Uterus (tissue), 4 donors: ENCODE data around the gene CDKN1B. TPM values are rescaled to one million over a fixed set of nuclear protein-coding genes. Genes with fewer than 3 reads are reported as not detected.
A peak's percentile ranks its signal among the peaks of the same experiment; 100 is the strongest.

Experiments
- DNase-seq, 2 donors: peaks; one replicate each; pipeline ENCODE4 v3.0.0-alpha.2; 2019 to 2020
- H3K27ac ChIP-seq, 2 donors: fragments of 200-600 bp; sonication (generic); 1 replicate in 1 of 2; 2 replicates in 1 of 2; pipeline ENCODE4 v1.5.1; 2016 to 2018
- H3K27me3 ChIP-seq, 2 donors: fragments of 200-600 bp; sonication (generic); one replicate each; pipeline ENCODE4 v1.5.1; 2018 to 2019; ENCODE audit warnings: control low read depth in 1 of 2
- H3K36me3 ChIP-seq, 2 donors: fragments of 200-600 bp; sonication (generic); one replicate each; pipeline ENCODE4 v1.5.1; 2019; ENCODE audit warnings: control low read depth in 1 of 2
- H3K4me1 ChIP-seq, 2 donors: fragments of 200-600 bp; sonication (generic); one replicate each; pipeline ENCODE4 v1.5.1; 2018 to 2019; ENCODE audit warnings: control low read depth in 1 of 2
- H3K4me3 ChIP-seq, 2 donors: fragments of 200-600 bp; sonication (generic); 1 replicate in 1 of 2; 2 replicates in 1 of 2; pipeline ENCODE4 v1.5.1; 2018 to 2019; ENCODE audit warnings: mild to moderate bottlenecking in 1 of 2
- H3K9me3 ChIP-seq, 2 donors: fragments of 200-600 bp; sonication (generic); one replicate each; pipeline ENCODE4 v1.5.1; 2019; ENCODE audit warnings: control low read depth in 1 of 2
- POLR2A ChIP-seq, 2 donors: fragments of 450-650 bp; IDR thresholded peaks; one replicate each; pipeline ENCODE4 v1.6.1; 2016; ENCODE audit warnings: antibody characterized with exemption in 2 of 2, mild to moderate bottlenecking in 1 of 2, moderate library complexity in 1 of 2
- intact Hi-C: fragments of 100-400 bp; cut with DNase I; formaldehyde crosslinking; loops from one replicate; pipeline ENCODE4 v1.15.1; 2023; ENCODE audit warnings: low total_unique reads
- total RNA-seq, 4 donors: library from RNA; depleted of rRNA in 3 of 4; stranded (reverse); fragments of >200 nt in 3 of 4; gene quantifications; one replicate each; pipeline versions ENCODE4 v1.1.0 to v1.2.4, GENCODE V29; 2014 to 2023
- TF ChIP-seq, protein P1 (sequence below), 4 experiments: fragments of 200-600 bp in 2 of 4; fragments of 450-650 bp in 2 of 4; sonication (generic) in 2 of 4; IDR thresholded peaks; one replicate each; pipeline ENCODE4 v1.5.1; 2016 to 2019; ENCODE audit warnings: antibody characterized with exemption in 4 of 4, mild to moderate bottlenecking in 2 of 4, moderate library complexity in 1 of 4
- donor health status: DM: yes; HTN: yes; CAD: no.

The CDKN1B gene
- total RNA-seq, 4 donors from 2014 or later: 40.7 to 104 (median 86.0) TPM

GRCh38 chr12:12745576-12746211 is 28.5 kb downstream of the CDKN1B start:
- Histone ChIP-seq H3K4me3 (no peak overlapping the region), H3K27me3 (no peaks in the 10 kb centered on the region), H3K36me3 (no peaks in the 10 kb centered on the region), H3K4me1 (no peaks in the 10 kb centered on the region), H3K9me3 (no peaks in the 10 kb centered on the region), H3K27ac (no peak overlapping the region)
- intact Hi-C loops: no loop called here
- DNase-seq: no peak
- no peak for TF ChIP-seq POLR2A (IDR thresholded peaks at IDR 0.05)
- TF ChIP-seq, protein P1, sequence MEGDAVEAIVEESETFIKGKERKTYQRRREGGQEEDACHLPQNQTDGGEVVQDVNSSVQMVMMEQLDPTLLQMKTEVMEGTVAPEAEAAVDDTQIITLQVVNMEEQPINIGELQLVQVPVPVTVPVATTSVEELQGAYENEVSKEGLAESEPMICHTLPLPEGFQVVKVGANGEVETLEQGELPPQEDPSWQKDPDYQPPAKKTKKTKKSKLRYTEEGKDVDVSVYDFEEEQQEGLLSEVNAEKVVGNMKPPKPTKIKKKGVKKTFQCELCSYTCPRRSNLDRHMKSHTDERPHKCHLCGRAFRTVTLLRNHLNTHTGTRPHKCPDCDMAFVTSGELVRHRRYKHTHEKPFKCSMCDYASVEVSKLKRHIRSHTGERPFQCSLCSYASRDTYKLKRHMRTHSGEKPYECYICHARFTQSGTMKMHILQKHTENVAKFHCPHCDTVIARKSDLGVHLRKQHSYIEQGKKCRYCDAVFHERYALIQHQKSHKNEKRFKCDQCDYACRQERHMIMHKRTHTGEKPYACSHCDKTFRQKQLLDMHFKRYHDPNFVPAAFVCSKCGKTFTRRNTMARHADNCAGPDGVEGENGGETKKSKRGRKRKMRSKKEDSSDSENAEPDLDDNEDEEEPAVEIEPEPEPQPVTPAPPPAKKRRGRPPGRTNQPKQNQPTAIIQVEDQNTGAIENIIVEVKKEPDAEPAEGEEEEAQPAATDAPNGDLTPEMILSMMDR (IDR thresholded peaks at IDR 0.05): no peak

DNA sequence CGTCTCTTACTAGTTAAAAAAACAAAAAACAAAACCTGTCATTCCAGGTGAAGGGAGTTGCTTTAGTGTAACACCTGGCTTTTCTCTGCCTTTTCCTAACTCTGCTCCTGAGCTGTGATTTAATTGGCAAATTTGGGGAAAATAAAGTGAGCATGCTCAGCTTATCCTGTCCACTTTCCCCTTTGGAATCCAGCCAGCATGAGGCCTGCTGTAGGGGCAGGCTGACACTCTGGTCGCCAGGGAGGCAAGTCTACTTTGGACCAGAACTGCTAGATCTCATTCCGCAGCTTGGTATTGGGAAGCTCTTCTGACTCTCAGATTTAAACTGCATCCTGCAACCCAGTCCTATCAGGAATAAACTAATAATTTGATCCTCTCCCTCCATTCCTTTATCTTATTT is 30.1 kb downstream of the CDKN1B start:
- intact Hi-C loops: no loop called here
- no peak for DNase-seq
- no peak overlapping the region for H3K27ac ChIP-seq

DNA sequence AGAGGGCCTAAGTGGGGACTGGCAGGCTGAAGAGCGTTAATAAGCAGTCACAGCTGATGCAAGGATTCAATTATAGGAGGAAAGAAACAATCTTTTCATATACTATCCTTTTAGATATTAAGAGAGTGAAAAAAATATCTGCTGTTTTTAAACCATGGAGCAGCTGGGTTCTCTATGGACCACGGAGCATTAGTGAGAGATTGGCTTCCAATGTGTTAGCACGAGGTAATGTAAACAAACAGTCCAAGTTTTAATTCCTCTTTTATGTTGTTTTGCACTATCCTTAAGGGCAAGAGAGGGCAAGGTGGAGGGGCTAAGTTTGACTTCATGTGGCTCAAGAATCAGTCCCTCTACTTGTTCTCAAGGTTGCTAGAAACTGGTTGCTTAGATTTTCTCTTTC is 30.9 kb downstream of the CDKN1B start:
- Histone ChIP-seq H3K4me3 (no peak overlapping the region), H3K4me1 (no peaks in the 10 kb centered on the region), H3K27me3 (no peaks in the 10 kb centered on the region), H3K27ac (no peak overlapping the region), H3K36me3 (no peaks in the 10 kb centered on the region), H3K9me3 (no peaks in the 10 kb centered on the region)
- no peak for DNase-seq
- no peak for TF ChIP-seq POLR2A (IDR thresholded peaks at IDR 0.05)
- TF ChIP-seq, protein P1 (IDR thresholded peaks at IDR 0.05): no peak
- intact Hi-C loops: no loop called here

More for the DNA sequence above, 30.1 kb downstream of the CDKN1B start:
- no peaks in the 10 kb centered on the region for H3K9me3 ChIP-seq
- no peaks in the 10 kb centered on the region for H3K36me3 ChIP-seq
- no peaks in the 10 kb centered on the region for H3K27me3 ChIP-seq
- H3K4me1 ChIP-seq: no peaks in the 10 kb centered on the region
- H3K4me3 ChIP-seq: no peak overlapping the region
- TF ChIP-seq, protein P1 (IDR thresholded peaks at IDR 0.05): no peak
- no peak for TF ChIP-seq POLR2A (IDR thresholded peaks at IDR 0.05)

DNA sequence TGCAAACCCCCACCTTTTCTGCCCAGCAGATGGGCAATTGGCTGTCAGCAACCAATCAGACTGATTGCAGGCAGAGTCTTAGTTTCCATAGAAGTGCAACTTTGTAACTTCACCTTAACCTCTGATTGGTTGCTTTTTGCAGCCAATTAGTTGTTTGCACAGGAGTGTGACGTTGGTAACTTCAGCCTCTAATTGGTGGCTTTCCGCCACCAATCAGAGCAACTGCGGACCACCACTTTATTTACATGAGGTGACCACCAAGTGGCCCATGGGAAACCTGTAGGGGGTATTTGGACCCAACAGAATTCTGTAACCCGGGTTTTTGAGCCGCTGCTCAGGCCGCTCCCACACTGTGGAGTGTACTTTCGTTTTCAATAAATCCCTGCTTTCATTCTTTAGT is 32.3 kb downstream of the CDKN1B start:
- Histone ChIP-seq H3K27ac (peak overlapping the region; percentile 67 to 71), H3K27me3 (no peaks in the 10 kb centered on the region), H3K36me3 (no peaks in the 10 kb centered on the region), H3K4me1 (no peaks in the 10 kb centered on the region), H3K9me3 (no peaks in the 10 kb centered on the region), H3K4me3 (peak overlapping the region; percentile 23 to 37)
- intact Hi-C loops: no loop called here
- peak in 1 of 2 donors; percentile 35 for DNase-seq
- TF ChIP-seq, protein P1 (IDR thresholded peaks at IDR 0.05): no peak
- no peak for TF ChIP-seq POLR2A (IDR thresholded peaks at IDR 0.05)

DNA sequence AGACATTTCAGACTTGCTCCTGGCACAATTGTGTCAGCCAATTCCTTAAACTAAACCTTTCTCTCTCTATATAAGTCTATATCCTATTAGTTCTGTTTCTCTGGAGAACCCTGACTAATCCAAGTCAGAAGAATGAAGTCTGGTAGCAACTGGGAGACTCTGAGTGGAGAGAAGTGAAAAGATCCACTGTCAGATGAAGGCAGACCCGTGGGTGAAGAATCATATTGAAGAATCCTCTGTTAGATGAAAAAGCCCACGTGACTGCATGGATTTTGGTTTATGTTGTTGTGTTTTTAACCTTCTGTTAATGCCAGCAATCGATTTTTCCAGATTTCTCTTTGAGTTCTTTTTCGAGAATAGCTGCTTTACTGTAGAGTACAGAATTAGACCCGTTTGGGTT is 38.8 kb downstream of the CDKN1B start:
- no peak for TF ChIP-seq POLR2A (IDR thresholded peaks at IDR 0.05)
- TF ChIP-seq, protein P1 (IDR thresholded peaks at IDR 0.05): no peak
- no peak for DNase-seq
- Histone ChIP-seq H3K9me3 (no peaks in the 10 kb centered on the region), H3K4me1 (no peaks in the 10 kb centered on the region), H3K27ac (no peak overlapping the region), H3K36me3 (no peaks in the 10 kb centered on the region), H3K27me3 (no peaks in the 10 kb centered on the region), H3K4me3 (no peak overlapping the region)
- intact Hi-C loops: no loop called here
